DMS79 treated with DMSO at 0.1 percent for 48 hours (cell line): ENCODE measurements around the gene TNFRSF19.

Experiments used
- DNase-seq: peaks from one replicate; lab custom pipeline; 2025; lab: John Stamatoyannopoulos, UW

TNFRSF19 gene

DNA sequence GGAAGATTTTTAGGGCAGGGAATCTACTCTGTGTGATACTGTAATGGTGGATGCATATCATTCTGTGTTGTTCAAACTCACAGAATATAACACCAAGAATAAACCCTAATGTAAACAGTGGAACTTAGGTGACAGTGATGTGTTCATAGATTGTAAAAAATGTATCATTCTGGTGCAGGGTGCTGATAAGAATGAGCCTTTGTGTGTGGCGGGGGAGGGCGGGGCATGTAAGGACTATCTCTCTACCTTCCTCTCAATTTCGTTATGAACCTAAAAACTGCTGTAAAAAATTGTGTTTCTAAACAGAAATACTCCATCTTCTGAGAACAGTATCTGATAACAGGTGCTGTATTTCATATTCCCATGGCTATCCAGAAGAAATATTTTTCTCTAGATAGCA lies 35.6 kb downstream of the TNFRSF19 start:
- DNase-seq = no peak

DNA sequence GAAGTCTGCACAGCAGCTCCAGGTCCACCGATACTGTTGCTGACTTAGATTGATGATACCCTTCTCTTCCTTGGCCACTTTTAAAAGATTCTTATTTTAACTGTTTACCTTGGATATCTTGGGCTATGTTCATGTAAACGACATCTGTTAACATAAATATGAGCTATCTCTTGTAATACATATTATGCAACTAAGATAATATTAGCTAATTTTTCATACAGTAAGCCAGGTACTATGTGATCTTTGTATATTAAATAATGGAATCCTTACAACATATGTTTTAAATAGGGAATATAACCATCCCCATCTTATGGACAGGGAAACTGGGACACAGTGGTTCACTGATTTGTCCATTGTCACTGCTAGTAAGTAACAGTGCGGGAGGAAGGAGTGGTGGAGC lies 37.9 kb downstream of the TNFRSF19 start:
- DNase-seq = no peak

DNA sequence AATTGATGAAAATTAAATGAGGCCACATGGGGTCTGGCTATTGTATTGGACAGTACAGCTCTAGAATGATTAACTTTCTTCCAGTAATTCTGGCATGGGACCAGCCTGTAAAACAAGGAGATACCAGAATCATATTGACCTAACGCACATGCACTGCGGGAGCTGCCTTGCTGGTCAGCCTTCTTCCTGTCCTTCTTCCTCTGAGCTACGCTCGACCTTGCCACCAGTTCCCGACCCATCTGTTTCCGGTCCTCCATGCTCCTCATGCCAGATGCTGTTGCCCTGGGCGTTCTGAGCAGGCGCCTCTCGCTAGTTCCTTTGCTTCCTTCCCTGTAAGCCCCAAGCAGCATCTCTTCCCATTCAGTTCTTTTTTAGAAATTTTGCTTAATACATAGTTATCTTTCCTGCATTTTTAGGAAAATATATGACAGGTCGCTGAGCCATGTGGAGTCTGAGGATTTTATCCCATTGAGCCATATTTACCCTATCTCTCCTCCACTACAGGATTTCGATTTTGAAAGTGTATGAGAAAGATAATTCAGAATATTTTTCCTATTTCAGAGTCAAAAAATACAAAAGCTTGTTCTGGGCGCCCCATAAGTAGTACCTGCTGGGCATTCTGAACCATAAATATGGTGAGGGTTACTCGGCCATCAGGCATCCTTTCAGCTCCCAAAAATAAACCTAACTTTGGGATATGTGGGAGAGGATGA lies 38.6 kb downstream of the TNFRSF19 start:
- no peak for DNase-seq

DNA sequence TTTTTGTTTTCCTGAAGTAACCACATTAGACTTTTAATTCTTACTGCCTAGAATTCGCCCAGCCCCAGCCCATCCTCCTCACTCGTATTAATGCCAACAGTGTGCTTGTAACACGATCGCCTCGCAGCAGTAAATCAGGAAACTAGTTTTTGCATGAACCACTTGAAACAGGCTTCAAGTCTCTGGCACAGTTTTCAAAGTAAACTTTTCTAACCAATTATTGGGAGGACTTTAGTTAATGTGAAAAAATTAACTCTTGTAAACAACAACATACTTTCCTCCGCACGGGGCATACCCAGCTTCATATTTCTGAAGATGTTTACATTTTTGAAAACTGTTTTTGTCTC lies 39.2 kb downstream of the TNFRSF19 start:
- no peak for DNase-seq

DNA sequence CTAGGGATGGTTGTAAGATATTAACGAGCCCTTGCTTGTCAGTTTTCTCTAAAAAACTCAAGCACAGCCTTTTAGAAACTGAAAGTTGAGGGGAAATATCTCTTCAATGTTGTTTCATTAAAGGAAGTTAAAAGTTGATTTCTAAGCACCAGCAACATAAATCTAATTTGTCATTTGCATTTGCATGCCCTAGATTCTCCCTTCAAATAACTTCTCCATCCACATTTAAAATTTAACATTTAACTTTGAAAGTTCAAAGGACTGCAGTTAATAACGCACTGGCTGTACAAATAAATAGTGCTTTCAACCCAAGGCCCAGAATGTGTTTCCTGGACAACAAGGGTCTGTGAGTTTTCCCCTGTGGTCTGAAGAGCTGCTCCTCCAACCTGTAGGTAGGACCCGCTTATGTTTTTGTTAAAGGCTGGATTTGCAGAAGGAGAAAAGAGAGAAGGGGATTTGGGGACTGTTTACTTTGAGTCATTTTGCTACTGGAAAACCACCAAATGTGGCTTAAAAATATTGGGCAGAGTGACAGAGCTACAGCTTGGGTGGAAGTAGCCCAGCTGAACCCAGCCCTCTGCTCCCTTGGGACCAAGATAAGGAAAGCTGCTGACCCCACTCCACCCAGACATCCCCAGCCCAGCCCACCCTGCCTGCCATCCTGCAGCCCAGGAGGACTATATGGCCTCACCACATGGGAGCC lies 39.8 kb downstream of the TNFRSF19 start:
- DNase-seq = no peak

DNA sequence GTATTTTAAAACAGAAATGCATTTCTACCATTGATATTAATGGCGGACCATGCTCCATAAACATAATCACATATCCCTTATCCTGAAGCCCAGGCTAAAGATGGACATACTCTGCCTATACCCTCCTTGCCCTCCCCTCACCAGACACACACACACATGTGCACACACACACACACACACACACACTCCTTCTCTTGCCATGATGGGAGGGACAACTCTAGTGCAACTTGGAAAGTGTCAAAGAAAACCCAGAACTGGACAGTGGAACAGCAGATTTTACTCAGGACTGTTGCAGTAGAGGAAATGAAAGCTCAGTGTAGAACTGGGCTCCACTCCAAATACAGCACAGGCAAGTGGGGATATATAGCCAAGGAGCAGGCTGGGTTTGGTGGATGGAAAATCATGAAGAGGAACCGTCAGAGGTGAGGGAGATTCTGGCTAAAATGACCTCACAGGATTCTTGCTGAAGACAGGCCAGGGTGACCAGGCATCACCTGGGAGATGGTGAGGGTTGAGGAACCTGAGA lies 40.8 kb downstream of the TNFRSF19 start:
- DNase-seq = no peak

DNA sequence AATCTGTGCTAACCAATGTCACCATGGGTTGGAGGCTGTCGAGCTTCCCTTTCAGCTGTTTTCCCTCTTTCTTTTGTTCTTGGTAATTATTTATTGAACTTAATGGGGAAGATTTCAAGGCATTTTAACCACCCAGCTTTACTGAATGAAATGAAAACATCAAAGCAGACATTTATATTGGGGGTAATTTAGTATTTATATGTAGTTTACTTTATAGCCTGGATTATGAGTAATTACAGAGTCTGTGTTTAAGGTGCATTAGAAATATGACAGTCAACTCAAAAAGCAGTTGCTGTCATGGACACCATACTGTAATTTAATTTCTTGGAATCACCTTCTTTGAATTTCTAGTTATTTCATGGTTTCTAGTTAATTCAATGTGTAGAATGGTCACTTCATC lies 42.0 kb downstream of the TNFRSF19 start:
- DNase-seq = no peak

DNA sequence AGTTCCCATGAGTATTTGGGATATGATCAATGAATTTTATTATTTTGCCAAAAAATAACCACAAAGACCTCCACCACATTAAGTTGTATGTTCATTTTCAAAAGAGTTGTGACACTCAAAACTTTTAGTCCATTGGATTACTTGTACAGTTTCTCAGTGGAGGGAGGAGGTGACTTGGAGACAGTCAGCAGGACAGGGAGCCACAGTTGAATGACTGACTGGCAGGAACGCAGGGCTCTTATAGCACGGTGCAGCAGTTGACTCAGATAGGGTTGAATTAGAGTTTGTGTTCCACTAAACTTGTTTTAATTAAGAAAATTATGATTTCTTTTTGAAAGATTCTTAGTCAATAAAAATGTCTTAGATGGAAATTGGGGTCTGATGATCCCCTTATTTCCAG lies 42.5 kb downstream of the TNFRSF19 start:
- no peak for DNase-seq

DNA sequence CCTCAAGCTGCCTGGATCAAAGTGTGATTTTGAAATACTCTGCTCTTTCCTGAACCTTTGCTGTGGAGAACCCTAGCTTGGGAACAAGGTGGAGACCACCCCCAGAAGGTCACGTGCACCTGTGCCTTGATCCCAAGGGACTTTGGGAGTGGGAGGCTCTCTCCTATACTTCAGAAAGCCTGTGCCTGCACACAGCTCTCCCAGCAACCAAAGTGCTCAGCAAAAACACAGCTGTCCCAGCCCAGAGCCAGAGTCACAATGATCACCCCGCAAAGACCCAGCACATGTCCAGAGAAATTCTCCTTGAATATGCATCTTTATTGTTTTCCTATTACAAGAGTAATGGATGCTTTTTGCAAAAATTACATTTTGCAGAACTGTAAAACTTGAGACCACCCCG lies 43.4 kb downstream of the TNFRSF19 start:
- DNase-seq = no peak

DNA sequence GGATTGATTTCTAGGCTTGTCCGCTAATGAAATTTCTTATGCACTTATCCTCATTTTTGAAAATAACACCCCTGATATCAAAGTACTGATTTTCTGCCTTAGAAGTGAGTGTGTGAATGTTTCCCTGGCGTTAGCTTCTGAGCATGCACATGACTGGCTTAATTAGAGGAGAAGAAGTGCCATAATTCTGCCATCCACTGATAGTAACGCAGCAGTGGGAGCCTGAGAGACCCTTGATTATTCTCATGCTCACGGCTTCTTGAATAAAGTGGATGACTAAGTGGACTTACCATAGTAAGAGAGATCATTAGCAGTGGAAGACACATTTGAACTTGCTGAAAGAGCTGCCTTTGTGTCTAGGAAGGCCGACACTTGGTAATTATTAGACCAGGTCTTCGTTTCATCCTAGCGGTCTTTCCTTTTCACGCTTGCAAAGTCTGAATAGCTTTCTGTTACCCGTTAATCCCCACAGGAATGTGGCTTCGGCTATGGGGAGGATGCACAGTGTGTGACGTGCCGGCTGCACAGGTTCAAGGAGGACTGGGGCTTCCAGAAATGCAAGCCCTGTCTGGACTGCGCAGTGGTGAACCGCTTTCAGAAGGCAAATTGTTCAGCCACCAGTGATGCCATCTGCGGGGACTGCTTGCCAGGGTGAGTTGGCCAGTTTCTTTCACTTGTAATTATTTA lies 45.3 kb downstream of the TNFRSF19 start:
- DNase-seq = peak; percentile 59

DNA sequence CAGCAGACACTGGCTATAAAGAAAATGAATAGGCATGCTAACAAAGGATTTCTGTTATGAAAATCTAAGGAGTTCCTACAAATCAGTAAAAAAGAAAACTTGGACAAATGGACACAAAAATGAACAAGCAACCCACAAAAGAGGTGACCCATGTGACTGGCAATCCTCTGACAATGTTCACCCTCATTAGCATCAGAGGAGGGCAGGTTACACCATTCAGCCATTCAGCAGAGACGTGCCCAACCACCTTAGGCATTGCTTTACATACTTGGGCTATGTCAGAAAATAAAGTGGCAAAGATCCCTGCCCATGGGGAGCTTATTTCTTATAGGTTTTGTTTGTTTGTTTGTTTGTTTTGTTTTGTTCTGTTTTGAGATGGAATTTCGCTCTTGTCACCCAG lies 46.0 kb downstream of the TNFRSF19 start:
- no peak for DNase-seq

DNA sequence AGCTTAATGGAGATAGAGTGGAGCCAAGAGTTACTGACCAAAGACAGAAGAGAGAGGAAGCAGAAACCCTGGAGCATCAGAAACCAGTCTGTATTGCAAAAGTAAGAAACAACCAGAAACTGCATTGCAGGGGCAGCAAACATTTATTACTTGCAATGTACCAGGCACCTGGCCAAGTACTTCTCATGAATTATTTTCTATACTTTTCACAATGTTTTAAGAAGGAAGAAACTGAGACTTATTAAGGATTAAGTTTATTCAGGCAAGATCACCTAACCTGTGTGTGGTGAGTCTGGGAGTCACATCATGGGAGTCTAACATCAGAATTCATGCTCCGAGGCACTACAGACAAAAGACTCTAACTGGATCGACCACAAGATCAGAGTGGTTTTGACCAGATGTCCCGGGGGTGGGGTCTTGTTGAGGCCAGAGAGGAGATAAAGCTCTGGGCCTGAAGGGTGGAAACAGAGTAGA lies 47.4 kb downstream of the TNFRSF19 start:
- no peak for DNase-seq

DNA sequence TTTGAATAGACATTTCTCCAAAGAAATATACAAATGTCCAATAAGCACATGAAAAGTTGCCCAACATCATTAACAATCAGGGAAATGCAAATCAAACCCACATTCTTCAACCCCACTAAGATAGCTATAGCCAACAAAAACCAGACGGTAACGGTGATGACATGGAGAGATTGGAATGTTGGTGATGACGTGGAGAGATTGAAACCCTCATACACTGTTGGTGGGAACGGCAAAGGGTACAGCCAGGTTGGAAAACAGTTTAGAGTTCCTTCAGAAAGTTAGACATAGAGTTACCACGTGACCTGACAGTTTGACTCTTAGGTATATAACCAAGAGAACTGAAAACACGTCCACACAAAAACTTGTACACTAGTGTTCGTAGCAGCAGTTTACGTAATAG lies 48.1 kb downstream of the TNFRSF19 start:
- DNase-seq = no peak

DNA sequence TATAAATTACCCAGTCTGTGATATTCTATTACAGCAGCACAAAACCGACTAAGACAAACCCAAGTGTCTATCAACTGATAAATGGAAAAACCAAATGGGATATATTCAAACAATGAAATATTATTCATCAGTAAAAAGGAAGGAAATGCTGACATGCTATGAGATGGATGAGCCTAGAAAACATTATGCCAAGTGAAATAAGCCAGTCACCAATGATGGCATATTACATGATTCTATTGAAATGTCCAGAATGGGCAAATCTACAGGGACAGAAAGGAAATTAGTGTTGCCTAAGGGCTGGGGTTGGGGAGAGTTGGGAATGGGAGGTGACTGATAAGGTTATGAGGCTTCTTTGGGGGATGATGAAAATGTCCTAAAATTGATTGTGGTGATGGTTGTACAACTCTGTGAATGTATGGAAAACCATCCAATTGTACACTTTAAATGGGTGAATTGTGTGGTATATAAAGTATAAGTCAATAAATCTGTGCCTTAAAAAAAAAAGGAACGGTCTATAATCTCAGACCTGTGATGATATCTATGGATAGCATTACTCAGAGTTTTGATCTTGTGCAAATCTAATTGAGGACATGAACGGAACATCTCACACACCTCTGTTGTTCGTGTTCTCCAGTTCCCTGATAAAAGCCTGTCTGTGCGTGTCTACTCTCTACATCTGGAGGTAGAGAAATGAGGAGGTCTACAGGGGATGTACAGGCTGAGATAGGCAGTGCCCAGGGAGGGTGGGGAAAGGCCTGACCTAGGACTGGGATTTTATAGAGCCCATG lies 49.0 kb downstream of the TNFRSF19 start:
- no peak for DNase-seq

DNA sequence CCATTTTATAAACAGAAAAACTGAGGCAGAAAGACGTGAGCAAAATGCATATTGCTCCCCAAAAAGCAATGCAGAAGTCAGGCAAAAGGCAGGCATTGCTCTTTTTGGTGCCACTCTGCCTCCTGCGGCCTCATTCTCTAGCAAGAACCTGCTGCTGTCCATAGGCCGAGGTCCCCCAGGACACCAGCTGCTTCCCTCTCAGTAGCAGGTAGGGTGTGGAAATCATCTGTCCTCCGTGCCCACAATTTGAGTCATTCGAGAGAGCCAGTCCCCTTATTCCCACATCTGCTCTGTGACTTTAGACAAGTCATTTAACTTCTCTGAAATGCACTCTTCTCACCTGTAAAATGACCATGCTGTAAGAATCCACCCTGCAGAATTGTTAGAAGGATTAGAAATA lies 50.0 kb downstream of the TNFRSF19 start:
- no peak for DNase-seq

DNA sequence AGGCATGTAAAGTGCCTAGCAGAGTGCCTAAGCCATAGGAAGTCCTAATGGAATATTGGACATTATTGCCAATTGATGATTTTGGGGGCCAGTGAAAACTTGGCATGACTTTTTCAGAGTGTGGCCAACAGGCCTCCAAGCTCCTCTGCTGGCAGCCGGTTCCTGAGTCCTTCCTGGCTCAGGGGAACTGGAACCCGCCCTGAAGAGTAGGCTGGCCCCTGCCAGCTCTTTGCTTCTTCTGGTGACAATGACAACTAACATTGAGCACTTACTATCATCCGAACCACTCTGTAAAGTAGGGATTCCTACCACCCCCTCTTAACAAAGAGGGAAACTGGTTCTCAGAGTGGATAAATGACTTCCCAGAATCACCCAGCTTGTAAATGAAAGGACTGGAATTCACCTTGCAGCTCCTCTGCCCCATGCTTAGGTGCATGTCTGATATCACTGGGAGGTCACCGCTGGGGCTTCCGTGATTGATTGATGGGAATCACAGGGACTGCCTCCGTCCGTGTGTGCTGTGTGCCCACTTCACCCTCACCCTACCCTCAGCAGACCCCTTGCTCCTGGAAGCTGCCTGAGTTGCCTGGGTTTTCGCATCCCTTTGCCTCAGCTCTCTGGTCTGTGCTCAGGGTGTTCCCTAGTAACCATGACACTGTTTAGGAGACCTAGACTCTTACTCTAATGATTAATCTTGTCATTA lies 50.6 kb downstream of the TNFRSF19 start:
- DNase-seq = no peak

DNA sequence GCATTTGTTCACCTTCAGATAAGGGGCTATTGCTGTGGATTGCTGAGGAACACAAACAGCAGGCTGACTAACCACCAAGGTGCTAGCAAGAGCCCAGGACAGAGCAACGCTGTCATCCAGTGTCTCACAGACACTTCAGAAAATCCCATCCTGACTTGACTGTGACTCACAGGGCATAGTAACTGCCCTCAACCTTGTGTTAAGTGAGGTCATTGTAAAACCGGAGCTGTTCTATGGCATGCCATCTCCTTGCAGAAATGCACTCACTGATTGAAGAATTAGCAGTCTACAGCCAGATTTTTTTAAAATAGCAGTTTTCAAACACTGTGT lies 51.1 kb downstream of the TNFRSF19 start:
- no peak for DNase-seq

DNA sequence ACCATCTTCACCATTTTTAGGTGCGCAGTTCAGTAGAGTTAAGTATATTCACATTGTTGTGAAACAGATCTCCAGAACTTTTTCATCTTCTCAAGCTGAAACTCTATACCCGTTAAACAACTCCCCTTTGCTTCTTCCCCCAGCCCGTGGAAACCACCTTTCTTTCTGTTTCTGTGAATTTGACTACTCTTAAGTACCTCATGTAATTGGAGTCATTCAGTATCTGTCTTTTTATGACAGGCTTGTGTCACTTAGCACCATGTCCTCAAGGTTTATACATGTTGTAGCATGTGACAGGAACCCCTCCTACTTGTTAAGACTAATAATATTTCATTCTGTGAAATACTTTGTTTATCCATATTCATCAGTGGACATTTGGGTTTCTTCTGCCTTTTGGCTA lies 52.8 kb downstream of the TNFRSF19 start:
- DNase-seq = no peak

DNA sequence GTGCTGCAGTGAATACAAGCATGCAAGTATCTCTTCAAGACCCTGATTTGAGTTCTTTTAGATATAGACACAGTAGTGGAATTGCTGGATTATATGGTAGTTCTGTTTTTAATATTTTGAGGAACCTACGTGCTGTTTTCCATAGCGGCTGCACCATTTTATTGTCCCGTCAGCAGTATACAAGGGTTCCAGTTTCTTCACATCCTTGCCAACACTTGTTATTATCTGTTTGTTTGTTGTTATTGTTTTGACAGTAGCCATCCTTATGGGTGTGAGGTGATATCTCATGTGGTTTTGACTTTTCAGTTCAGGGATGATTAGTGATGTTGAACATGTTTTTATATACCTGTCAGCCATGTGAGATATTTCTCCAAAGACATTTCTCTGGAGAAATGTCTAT lies 53.2 kb downstream of the TNFRSF19 start:
- DNase-seq = no peak

DNA sequence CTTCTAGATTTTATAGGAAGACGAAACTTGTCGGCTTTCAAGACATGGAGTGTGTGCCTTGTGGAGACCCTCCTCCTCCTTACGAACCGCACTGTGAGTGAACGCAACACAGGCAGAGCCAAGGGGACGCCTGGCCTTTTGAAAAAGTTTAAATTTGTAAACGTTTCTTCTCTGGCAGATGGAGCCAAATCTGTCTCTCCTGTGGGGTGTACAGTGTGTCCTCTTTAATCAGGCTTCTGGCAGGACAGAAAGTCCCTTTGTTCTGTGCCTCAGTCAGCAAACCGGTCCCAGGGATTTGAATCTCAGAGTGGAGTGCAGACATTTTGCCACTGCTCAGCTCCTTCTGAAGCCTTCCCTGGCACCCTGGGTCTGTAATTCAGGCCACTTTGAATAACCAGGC lies 56.5 kb downstream of the TNFRSF19 start:
- no peak for DNase-seq

DNA sequence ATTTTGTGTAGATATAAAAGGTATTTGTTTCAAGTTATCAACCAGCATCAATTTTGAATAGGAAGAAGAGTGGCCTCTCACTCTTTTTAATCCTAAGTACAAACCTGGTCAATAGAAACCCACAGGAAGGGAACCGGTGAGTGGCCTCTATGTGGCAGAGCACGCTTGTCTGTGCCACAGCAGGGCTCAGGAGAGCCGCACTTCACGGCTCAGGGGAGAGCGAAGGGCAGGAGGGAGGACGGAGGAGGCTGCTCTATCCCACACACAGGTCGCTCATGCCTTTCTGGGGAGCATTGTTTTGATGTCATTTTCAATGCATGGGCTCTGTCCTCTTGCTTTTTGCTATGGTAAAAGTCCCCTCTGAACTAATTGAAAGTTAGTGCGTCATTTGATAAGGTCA lies 57.2 kb downstream of the TNFRSF19 start:
- no peak for DNase-seq

DNA sequence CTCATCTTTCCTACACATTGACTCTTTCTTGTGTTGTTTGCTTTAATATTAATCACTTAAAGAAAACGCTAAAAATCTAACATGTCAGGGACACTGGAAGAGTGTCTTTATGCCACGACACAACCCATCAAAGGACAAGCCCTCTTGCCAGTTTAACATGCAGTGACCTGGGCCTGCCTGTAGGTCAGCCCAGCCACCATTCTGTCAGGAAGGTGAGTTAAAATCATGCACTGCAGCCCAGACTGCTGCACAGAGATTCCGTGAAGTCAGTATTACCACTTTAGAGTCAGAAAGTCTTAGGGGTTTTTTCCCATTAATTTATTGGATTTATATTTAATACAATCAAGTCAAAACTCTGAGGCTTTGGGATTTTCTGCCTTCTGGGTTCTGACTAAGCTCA lies 58.0 kb downstream of the TNFRSF19 start:
- DNase-seq = no peak
